HTR-8/SVneo (cell line): Measurements from ENCODE around the gene STMN3.
"Not testable (repeated sequence)": the region's sequence is repeated elsewhere in the genome, so short reads cannot be mapped to it uniquely, and the experiment has no call there.

ENCODE experiments used
- DNase-seq: peaks from one replicate; pipeline ENCODE4 v3.0.0; 2011; ENCODE audit warnings: low spot score, mixed read lengths; ENCODE audit not compliant: insufficient read length
- FAIRE-seq: peaks from 2 replicates; lab custom pipeline; 2011; peaks lifted over from hg19 to GRCh38; lab: Jason Lieb, UNC

The STMN3 gene

GRCh38 chr20:63640686-63641085, 12.5 kb downstream of the STMN3 start:
- FAIRE-seq, DNase-seq: not testable (repeated sequence)

GRCh38 chr20:63640086-63640485, 13.1 kb downstream of the STMN3 start:
- DNase-seq (no peak), FAIRE-seq (peak; percentile 16)

GRCh38 chr20:63639093-63639975, 13.9 kb downstream of the STMN3 start:
- peak; percentile 20 for FAIRE-seq

GRCh38 chr20:63636752-63637628, 16.2 kb downstream of the STMN3 start:
- FAIRE-seq (peak; percentile 80), DNase-seq (no peak)

More at GRCh38 chr20:63639093-63639975, 13.9 kb downstream of the STMN3 start:
- no peak for DNase-seq

GRCh38 chr20:63635431-63636141, 17.6 kb downstream of the STMN3 start:
- DNase-seq (no peak), FAIRE-seq (peak; percentile 23)

- FAIRE-seq, result no peak
- DNase-seq, result no peak
Observed at GRCh38 chr20:63633732-63634131, 19.5 kb downstream of the STMN3 start.

- DNase-seq, FAIRE-seq: not testable (repeated sequence)
Observed at GRCh38 chr20:63631426-63631825, 21.8 kb downstream of the STMN3 start.

- not testable (repeated sequence) for FAIRE-seq, DNase-seq
Observed at GRCh38 chr20:63630956-63631355, 22.3 kb downstream of the STMN3 start.

- peak; percentile 81 for DNase-seq
- peak; percentile 31 for FAIRE-seq
Observed at GRCh38 chr20:63628246-63628975, 24.8 kb downstream of the STMN3 start.

GRCh38 chr20:63627751-63628245, 25.4 kb downstream of the STMN3 start:
- DNase-seq, result no peak
- FAIRE-seq, result peak; percentile 49

GRCh38 chr20:63627129-63627750, 26.0 kb downstream of the STMN3 start:
- DNase-seq, result peak; percentile 100
- FAIRE-seq, result peak; percentile 96

- FAIRE-seq (peak; percentile 72), DNase-seq (peak; percentile 95)
Observed at GRCh38 chr20:63626424-63627128, 26.6 kb downstream of the STMN3 start, which contains the start of gene GMEB2. Gene GMEB2 (minus strand): TSS chr20:63627101. CDS start chr20:63619397, 7,704 bp downstream.

- DNase-seq (no peak), FAIRE-seq (no peak)
Observed at GRCh38 chr20:63625771-63626423, 27.3 kb downstream of the STMN3 start.

GRCh38 chr20:63624486-63624885, 28.7 kb downstream of the STMN3 start:
- peak; percentile 70 for DNase-seq
- no peak for FAIRE-seq

GRCh38 chr20:63622732-63623131, 30.5 kb downstream of the STMN3 start:
- no peak for DNase-seq
- no peak for FAIRE-seq

GRCh38 chr20:63622096-63622495, 31.1 kb downstream of the STMN3 start:
- DNase-seq (no peak), FAIRE-seq (no peak)

- DNase-seq, result no peak
- no peak for FAIRE-seq
Observed at GRCh38 chr20:63620991-63621390, 32.2 kb downstream of the STMN3 start.

GRCh38 chr20:63619505-63619904, 33.7 kb downstream of the STMN3 start:
- DNase-seq, result no peak
- no peak for FAIRE-seq
